Middle frontal gyrus (tissue), 1 donor: ENCODE results near the gene PTEN.
"Not testable (repeated sequence)": the region's sequence is repeated elsewhere in the genome, so short reads cannot be mapped to it uniquely, and the experiment has no call there.

Source experiments
- DNase-seq: peaks from one replicate; pipeline ENCODE4 v3.0.0-alpha.2; 2015; ENCODE audit warnings: low spot score; ENCODE audit errors: extremely low spot score

The PTEN gene

DNA sequence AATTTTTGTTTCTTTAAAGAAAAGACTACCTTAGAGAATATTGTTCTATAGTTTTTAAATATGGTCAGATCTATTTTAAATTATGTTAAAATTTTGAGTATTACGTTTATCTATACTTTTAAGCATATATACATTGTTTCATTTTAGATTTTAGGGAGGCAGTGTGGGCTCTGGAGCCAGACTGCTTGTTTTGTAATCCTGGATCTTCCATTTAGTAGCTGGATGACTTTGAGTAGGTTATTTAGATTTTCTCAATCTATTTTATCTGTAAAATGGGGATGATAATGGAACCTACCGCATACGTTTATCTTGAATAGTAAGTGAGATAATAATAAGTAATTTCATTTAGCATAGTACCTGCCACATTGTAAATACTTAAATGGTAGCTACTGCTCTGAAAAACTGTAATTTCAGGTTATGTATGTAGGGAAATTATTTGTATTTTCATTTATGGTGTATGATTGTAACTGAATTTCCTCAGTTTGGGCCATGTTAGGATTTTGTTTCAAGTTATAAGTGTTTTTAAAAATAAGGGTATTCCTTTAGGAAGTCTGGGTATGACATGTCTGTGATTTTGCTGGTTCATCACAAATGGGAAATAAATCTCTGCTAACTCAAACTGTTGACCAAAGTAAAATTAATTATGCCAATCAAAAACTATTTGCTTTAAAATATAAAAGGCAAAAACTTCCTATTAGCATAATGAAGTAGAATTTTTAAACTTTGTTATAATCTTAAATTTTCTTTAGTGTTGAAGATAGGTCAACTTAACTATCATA is 6.5 kb downstream of the PTEN start:
- DNase-seq = no peak

DNA sequence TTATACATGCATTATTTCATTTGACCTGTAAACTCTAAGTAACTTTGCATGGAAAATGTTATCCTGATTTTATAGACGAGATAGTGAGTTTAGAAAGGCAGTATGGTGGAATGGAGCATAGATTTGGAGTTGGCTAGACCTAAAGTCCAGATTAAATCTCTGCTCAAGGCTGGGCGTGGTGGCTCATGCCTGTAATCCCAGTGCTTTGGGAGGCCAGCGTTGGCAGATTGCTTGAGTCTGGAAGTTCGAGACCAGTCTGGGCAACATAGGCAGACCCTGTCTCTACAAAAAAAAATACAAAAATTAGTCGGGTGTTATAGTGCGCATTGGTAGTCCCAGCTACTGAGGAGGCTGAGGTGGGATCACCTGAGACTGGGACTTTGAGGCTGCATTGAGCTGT is 9.4 kb downstream of the PTEN start:
- no peak for DNase-seq

DNA sequence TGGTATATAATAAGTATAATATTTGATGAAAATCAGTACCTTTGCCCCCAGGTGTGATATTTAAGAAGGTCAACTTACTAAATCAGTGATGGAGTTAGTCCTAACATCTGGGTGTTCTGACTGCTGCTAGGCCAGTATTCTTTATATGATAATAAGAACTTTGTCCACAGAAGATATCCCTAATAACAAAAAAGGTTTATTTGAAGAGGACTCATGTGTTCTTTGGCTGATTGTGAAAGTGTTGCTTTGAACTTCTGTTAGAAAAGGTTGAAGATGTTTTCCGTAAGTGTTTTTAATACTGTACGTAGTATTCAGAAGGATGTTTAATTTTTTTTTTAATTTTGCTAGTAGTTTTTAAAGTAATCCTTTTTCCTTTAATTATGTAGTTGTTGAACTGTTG is 10.2 kb downstream of the PTEN start:
- no peak for DNase-seq

DNA sequence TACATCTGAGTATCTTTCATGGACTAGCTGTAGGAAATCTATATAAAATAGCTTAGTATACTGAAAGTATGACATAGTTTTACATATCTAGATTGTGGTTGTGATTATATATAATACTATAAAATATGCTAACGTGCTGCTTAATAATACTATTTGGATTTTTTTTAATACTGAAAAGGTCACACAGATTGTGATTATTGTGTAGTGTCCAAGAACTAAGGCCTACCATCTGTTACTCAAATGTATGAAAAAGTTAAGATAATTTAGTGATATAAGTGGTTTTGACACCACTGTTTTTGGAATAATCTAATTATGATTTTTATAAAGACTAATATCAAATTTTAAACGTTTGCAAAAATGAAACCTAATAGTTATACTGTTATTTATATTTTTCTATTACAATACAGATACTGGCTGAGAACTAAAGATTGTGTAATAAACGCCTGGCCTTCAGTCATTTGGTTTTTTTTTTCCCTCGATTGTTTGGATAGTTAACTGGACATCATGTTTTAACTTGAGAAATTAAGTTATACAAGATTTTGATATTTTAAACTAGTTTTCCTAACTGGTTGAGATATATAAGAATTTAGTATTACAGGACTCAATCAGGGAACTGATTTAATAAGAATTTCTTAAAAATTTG is 12.6 kb downstream of the PTEN start:
- DNase-seq = no peak

DNA sequence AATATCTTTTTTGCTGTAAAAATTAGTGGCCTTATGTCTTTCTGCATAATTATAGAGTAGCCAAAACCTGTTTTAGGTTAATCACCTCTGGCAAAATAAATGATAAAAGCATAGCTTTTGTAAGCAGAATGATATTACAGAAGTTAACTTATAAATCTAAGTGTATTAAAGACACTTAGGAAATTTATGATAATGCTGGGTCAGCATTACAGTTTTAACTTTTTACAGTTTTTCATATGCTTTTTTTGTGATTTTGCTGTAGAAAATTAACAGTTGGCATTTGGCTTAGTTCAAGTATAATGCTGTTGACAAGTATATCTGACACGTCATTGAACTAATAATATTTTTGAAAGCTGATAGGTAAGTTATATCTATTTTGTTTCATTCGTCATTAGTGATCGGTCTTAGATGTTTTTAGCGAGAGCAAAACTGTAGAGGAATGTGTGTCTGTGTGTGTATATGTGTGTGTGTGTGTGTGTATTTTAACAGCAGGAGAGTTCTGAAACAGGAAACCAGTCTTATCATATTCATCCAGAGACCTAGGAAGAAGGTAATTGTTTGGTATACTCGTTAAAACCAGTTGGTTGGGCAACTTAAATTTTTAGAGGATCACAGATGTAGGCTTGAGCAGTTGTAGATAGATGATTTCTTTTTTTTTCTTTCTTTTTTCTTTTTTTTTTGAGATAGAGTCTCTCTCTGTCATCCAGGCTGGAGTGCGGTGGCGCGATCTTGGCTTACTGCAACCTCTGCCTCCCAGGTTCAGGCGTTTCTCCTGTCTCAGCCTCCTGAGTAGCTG is 15.4 kb downstream of the PTEN start:
- DNase-seq = no peak

DNA sequence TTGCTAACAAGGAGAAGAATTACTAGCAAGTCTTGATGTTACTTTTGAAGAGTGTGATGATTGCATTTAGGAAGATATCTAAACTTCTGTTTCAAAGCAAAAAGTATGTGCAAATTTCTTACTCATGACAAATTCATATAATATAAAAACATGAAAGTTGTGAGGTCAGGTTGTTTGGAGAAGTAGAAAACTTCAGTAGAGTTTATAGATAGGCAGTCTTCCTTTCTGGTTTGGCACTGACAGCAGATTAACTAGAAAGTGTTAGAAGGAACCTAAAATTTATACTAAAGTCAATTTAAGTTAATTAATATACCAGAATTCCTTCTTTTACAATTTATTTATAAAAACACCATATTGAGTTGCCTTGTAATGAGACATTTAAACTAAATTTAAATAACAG is 16.9 kb downstream of the PTEN start:
- DNase-seq = no peak

DNA sequence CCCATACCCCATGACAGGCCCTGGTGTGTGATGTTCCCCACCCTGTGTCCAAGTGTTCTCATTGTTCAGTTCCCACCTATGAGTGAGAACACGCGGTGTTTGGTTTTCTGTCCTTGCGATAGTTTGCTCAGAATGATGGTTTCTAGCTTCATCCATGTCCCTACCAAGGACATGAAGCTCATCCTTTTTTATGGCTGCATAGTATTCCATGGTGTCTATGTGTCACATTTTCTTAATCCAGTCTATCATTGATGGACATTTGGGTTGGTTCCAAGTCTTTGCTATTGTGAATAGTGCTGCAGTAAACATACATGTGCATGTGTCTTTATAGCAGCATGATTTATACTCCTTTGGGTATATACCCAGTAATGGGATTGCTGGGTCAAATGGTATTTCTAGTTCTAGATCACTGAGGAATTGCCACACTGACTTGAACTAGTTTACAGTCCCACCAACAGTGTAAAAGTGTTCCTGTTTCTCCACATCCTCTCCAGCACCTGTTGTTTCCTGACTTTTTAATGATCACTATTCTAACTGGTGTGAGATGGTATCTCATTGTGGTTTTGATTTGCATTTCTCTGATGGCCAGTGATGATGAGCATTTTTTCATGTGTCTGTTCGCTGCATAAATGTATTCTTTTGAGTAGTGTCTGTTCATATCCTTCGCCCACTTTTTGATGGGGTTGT is 18.1 kb downstream of the PTEN start:
- not testable (repeated sequence) for DNase-seq

DNA sequence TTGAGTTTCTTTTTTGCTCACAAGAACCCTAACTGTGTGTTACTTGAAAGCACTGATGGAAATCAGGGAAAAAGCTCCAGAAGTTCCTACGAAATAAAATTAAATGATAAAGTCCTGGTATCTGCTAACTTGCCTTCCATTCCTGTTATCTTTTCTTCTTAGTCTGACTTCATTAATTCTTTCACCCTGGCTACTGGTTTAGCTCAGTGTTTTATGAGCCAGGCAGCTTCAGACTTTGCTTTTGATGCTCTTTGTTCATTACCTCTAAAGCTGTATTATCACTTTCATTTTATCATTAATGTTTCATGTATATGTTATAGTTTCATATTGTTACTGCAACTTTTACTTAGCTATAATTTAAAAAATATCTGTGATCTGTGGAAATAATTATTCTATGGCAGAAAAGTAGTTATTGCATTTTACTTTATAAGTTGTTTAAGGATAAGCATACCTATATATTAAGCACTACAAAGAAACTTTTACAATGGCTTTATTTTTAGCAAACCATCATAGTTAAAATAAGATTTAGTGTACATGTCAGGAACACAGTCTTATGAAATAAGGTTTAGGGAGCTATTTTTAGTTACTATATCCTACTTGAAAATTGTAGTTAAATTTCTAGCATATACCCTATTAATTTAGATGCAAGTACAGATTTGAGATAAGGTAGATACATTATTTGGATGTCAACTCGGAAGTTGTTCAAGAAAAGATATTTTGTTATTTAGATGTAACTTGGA is 19.3 kb downstream of the PTEN start:
- no peak for DNase-seq

DNA sequence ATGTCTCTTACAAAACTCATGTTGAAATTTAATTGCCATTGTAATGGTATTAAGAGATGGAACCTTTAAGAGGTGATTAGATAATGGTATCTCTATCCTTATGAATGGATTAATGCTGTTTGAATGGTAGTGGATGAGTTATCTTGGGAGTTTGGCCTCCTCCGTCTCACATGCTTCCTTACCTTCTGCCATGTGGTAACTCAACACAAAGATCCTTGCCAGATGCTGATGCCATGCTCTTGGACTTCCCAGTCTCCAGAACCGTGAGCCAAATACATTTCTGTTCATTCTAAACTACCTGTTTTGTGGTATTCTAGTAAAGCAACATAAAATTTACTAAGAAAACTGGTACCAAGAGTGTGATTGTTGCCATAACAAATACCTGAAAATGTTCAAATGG is 23.2 kb downstream of the PTEN start:
- no peak for DNase-seq

DNA sequence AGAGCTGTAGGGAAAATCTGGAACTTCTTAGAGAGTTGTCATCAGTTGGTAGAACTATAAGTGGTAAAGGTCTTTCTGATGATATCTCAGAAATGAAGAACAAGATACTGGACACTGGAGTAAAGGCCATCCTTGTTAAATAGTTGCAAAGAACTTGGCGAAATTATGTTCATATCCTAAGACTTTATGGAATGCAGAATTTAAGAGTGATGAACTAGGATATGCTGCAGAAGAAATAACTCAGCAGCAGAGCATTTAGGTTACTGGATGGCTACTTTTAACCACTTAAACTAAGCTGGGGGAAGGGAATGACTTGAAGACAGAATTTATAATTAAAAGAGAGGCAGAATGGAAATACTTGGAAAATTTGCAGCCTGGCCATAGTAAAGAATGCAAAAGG is 23.7 kb downstream of the PTEN start:
- no peak for DNase-seq

DNA sequence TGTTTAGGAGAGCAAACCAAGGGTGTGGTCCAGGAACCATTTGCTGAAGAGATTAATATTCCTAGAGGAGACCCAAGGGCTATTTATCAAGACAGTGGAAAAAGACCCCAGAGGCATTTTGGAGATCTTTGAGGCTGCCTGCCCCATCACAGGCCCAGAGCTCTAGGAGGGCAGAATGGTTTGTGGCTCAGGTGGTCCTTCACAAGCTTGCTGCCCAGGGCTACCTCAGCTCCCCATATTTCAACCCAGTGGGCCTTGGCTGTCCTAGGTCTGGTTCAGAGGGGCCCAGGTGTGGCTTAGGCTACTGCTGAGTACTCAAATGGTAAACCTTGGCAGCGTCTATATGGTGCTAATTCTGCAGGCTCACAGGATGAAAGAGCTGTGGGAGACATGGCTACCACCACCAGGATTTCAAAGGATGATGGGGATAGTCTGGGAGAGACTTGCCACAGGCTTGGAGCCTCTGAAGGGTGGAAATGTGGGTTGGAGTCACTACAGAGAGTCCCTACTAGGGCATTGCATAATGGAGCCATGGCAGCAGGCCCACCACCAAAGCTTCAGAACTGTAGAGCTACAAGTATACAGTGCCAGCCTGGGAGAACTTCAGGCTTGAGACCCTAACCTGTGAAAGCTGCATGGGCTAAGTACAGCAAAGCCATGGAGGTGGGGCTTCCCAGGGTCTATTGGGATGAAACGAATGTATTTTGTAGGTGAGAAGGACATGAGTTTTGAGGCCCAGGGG is 24.3 kb downstream of the PTEN start:
- DNase-seq = no peak

DNA sequence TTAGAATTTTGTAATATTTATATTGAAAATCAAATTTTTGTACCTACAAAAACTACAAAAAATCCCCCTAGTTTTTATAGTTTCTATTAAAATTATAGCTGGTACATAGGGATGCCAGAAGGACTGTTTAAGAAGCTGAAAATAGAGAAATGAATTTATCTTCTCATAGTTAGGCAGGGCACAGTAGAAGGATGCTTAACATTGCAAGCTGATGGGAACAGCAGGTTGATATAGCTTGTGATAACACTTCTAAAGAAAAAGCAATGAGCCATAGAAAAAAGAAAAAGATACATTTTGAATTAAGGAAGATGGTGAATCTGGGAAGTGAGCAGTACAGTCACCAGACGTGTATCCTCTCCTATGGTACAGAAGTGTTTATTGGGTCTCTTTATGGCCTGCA is 32.0 kb downstream of the PTEN start:
- no peak for DNase-seq

DNA sequence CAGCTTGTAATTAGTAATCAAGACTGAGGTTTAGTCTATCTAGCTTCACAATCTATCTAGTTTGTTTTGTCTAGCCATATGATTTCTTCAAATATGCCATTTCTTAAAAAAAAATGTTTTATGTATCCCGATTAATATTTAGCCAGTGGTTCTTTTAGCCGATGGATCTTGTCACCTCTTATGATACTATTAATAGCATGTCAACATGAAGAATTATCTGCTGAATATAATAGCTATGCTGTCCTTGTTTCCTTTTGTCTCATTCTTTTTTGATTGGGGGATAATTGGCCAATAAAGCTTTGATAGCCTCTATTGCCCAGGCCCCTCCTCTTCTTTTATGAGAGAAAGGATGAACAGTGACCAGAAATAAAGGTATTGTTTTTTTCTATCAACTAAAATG is 32.8 kb downstream of the PTEN start:
- DNase-seq = no peak

DNA sequence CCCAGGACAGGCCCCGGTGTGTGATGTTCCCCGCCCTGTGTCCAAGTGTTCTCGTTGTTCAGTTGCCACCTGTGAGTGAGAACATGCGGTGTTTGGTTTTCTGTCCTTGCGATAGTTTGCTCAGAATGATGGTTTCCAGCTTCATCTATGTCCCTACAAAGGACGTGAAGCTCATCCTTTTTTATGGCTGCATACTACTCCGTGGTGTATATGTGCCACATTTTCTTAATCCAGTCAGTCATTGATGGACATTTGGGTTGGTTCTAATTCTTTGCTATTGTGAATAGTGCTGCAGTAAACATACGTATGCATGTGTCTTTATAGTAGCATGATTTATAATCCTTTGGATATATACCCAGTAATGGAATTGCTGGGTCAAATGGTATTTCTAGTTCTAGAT is 34.5 kb downstream of the PTEN start:
- DNase-seq = not testable (repeated sequence)

DNA sequence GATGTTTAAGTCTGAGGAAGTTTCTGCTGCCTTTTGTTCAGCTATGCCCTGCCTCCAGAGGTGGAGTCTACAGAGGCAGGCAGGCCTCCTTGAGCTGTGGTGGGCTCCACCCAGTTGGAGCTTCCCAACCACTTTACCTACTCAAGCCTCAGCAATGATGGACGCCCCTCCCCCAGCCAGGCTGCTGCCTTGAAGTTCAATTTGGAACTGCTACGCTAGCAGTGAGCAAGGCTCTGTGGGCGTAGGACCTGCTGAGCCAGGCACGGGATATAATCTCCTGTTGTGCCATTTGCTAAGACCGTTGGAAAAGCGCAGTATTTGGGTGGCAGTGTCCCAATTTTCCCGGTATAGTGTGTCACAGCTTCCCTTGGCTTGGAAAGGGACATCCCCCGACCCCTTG is 40.0 kb downstream of the PTEN start:
- DNase-seq = not testable (repeated sequence)

DNA sequence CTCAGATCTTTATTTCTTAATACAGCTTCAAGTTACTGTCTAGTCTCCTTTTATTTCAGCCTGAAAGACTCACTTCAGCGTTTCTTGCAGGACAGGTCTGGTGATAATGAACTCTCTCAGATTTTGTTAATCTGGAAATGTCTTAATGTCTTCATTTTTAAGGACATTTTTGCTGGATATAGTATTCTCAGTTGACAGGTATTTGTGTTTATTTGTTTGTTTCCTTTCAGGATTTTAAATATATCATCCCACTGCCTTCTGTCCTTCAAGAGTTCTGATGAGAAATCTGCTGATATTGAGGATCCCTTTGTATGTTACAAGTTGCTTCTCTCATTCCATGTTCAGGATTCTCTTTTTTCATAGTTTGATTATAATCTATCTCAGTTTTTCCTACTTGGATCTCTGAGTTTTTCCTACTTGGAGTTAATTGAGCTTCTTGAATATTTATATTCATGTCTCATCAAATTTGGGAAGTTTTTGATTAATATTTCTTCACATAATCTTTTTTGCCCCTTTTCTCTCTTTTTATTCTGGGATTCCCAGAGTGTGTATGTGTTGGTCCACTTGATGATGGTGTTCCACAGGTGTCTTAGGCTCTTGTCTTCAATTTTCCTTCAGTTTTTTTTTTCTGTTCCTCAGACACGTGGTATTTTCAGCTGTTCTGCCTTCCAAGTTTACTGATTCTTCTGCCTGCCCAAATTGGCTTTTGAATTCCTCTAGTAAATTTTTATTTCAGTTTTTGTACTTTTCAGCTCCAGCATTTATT is 49.9 kb downstream of the PTEN start:
- DNase-seq = no peak

DNA sequence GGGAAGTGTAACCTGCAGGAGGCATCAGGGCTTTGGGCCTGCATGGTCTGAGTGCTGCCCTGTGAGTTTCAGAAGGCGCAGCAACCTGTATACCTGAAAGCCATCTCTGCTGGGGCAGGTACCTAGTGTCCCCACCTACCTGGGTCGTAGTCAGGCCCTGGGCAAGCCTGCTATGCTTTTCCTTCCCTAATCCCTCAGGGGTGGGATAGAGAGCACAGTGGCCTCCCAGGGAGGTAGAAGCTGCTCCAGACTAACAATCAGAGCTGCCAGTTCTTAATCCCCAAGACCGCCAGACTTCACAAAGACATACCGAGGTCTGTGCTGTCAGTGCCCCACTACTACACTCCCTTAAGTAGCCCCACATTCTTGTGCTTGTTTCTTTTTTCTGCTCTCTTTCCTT is 52.0 kb downstream of the PTEN start:
- DNase-seq = no peak

DNA sequence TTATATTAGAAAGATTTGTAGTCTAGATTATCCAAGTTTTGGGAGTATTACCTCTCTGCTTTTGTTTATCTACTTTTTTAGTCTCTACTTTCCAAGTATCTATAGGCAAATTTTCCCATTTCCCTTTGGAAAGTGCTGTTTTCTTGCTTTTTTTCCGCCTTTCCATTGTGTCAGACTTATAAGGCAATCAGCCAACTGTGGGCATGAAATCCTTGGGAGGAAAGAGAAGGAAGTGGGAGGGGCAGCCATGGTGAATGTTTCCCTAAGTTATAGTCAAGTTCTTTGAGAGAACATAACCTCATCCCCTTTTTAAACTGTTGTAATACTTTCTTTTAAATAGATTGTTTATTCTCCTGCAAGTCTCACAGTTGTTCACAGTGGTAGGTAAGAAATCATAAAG is 52.6 kb downstream of the PTEN start:
- no peak for DNase-seq

DNA sequence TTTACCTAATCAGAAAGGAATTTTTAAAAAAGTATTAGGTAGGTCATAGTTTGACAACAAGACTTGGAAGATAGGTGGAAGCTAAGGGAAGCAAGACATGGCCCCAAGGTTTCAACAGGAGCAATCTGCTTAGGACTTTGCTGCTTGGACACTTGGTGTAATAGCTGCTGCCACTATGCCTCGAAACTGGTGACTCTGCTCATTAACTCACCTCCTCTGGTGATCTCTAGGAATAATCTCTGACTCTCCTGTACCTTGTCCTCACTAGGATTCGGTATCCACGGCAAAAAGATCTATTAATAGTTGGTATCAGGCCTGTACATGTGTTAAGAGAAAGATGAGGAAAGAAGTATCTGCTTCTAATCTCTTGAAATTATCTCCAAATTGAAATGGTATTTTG is 53.1 kb downstream of the PTEN start:
- DNase-seq = no peak
